ENCODE data around the gene CDH12.
A peak's percentile ranks its signal among the peaks of the same experiment; 100 is the strongest.

The CDH12 gene

DNA sequence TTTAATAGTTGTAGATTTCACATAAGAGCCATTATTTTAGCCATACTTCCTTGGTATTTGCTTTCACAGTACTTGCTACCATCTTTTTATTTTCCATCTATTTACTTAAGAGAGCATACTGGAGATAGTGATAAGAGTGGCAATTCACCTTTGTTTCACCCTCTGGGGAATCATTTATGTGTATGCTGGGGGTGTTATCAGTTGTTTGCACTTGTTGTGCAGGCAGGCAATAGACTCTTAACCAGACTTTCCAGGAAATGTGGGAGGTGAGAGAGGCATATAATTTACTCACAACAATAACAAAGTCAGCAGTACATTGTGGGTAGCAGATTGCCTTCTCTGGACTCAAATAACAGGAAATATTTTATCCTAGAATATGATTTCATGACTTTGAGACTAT is 1018.3 kb downstream of the CDH12 start:
- TF ChIP-seq, protein P1, sequence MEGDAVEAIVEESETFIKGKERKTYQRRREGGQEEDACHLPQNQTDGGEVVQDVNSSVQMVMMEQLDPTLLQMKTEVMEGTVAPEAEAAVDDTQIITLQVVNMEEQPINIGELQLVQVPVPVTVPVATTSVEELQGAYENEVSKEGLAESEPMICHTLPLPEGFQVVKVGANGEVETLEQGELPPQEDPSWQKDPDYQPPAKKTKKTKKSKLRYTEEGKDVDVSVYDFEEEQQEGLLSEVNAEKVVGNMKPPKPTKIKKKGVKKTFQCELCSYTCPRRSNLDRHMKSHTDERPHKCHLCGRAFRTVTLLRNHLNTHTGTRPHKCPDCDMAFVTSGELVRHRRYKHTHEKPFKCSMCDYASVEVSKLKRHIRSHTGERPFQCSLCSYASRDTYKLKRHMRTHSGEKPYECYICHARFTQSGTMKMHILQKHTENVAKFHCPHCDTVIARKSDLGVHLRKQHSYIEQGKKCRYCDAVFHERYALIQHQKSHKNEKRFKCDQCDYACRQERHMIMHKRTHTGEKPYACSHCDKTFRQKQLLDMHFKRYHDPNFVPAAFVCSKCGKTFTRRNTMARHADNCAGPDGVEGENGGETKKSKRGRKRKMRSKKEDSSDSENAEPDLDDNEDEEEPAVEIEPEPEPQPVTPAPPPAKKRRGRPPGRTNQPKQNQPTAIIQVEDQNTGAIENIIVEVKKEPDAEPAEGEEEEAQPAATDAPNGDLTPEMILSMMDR (conservative IDR thresholded peaks at IDR 0.05; ENCODE audit: low read depth, low read length) = no peak
- H3K4me3 ChIP-seq (ENCODE audit: low read depth, low read length) = no peak overlapping the region
- no peak for DNase-seq (ENCODE audit: low read depth)

DNA sequence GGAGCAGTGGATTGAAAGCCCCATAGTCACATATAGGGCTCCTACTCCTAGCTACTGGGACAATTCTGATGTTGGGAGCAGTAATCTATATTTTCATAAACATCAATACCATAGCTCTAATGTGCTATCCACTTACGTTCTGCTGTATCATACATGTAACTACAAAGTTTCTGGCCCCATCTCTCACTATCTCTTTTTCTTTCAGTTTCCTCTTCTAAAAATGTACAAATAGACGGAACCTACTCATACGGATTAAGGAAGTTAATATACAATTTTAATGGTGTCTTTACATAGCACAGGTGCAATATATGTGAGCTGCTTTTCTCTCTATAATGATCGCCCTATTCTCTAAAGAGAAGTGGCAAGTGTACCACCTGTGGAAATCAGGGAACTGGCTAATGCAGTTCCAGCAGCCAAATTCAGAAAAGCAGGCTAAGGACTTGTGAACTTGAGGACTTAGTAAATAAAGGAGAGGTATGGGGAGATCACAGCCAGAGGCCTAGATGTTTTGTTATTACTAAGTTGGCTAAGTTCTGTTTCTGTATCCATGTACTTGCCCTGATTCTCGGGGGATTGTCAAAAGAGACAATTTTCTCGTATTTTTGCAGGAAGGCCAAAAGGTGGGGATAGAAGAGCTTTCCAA is 1021.9 kb downstream of the CDH12 start:
- DNase-seq (ENCODE audit: low read depth) = no peak
- TF ChIP-seq, protein P1 (conservative IDR thresholded peaks at IDR 0.05; ENCODE audit: low read depth, low read length) = no peak
- H3K4me3 ChIP-seq (ENCODE audit: low read depth, low read length) = no peak overlapping the region

DNA sequence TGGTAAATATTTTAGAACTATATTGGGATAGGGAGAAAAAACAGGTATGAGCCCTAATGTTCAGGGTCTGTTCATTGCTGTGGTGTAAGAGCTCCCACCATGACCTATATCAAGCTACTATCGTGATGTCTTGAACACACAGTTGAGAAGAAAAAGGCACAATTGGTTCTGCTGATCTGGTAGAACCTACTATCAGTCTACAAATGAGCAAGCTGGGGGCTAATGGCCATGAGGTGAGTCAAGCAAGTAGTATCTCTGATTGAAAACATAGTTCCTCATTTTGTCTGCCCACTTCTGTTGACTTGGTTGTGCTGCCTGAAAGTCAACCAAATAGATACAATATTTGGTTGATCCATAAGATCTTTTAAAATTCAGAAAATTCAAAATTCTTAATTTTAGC is 1026.3 kb downstream of the CDH12 start:
- TF ChIP-seq, protein P1 (conservative IDR thresholded peaks at IDR 0.05; ENCODE audit: low read depth, low read length) = no peak
- no peak for DNase-seq (ENCODE audit: low read depth)
- H3K4me3 ChIP-seq (ENCODE audit: low read depth, low read length) = no peak overlapping the region

DNA sequence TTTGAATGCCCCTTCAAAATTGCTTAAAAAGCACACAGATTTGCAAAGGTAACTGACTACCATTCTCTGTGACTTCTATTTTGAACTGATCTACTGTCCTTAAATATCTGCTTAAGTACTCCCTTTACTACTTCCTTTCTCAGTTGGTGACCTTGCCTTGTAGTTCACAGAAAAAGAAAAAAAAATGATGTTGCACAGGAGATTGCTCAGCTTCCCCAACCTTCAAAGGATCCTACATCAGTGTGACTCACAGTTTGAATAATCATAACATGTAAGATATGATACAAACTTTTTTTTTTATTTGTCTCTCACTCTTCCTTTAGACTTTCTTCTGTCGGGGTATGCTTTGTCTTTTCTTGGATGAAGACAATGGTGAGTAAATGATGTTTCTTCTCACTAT is 1029.6 kb downstream of the CDH12 start:
- TF ChIP-seq, protein P1 (conservative IDR thresholded peaks at IDR 0.05; ENCODE audit: low read depth, low read length) = no peak
- DNase-seq (ENCODE audit: low read depth) = peak; percentile 61

DNA sequence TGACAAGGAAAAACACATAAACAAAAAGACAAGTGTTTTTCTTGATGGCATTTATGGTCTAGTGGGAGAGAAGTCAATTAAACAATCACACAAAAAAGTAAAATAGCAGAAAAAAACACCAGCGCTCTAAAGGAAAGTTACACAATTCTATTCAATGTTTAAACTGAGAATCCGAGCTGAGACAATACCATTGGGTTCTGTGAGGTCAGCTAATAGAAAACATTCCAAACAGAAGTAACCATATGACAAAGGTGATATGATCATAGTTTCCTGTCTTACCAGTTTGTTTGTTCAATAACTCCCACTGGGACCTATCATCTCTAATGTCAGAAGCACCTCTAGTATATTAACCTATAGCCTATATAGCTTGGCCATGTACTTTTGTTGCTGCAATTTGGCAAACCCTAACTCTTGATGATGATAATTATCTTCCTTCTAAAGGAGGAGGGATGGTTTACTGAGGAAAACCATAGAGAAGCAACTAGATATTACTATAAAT is 1030.0 kb downstream of the CDH12 start:
- peak; percentile 34 for DNase-seq (ENCODE audit: low read depth)
- TF ChIP-seq, protein P1 (conservative IDR thresholded peaks at IDR 0.05; ENCODE audit: low read depth, low read length) = no peak
- H3K4me3 ChIP-seq (ENCODE audit: low read depth, low read length) = no peak overlapping the region

More for the DNA sequence above, 1029.6 kb downstream of the CDH12 start:
- no peak overlapping the region for H3K4me3 ChIP-seq (ENCODE audit: low read depth, low read length)

DNA sequence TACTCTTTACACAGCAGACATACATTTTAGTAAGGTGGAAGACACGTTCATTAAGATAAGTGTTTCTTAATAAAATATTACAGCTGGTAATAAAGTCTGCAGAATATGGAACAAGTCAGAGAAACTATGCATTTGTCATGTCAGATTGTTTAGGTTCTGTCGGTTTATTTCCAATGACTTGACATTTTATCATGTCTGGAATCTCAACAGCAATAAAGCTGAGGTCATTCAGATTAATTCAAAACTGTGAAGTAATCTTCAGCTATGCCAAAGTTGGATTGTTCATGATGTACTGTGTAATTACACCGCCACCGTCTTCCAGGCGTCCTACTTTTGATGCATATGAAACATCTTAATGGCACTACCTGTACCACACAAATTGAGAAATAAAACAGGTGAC is 1032.6 kb downstream of the CDH12 start:
- H3K4me3 ChIP-seq (ENCODE audit: low read depth, low read length) = no peak overlapping the region
- DNase-seq (ENCODE audit: low read depth) = no peak
- TF ChIP-seq, protein P1 (conservative IDR thresholded peaks at IDR 0.05; ENCODE audit: low read depth, low read length) = no peak

DNA sequence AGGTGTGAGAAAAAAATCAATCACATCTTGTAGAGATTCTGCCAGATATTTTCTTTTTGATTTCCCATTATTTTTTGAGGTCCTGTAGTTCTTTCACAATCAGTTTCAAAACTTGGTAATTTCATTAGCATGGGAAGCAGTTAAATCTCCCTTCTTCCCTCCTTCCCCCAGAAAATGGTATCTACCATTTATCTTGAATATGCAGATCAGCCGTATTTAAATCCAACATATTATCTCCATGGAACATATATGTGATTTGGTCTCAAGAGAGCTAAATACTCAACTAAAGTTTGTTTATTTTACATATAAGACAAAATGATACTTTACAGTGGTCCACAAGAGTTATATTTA is 1034.8 kb downstream of the CDH12 start:
- TF ChIP-seq, protein P1 (conservative IDR thresholded peaks at IDR 0.05; ENCODE audit: low read depth, low read length) = no peak
- H3K4me3 ChIP-seq (ENCODE audit: low read depth, low read length) = peak overlapping the region; percentile 43

More for the DNA sequence above, 1034.8 kb downstream of the CDH12 start:
- DNase-seq (ENCODE audit: low read depth) = peak; percentile 25
